Hematopoietic multipotent progenitor cell treated with erythropoietin and hydrocortisone succinate and interleukin-3 and kit ligand, for 8 days (in vitro differentiated cells): ENCODE measurements around the gene WNT2.
"Not testable (repeated sequence)": the region's sequence is repeated elsewhere in the genome, so short reads cannot be mapped to it uniquely, and the experiment has no call there.

Experiments
- DNase-seq: peaks from one replicate; pipeline ENCODE4 v3.0.0-alpha.2; 2015

The WNT2 gene

GRCh38 chr7:117302396-117302795 lies 20.5 kb downstream of the WNT2 start:
- no peak for DNase-seq

- not testable (repeated sequence) for DNase-seq
Observed at GRCh38 chr7:117300506-117300905, 22.4 kb downstream of the WNT2 start.

- DNase-seq, result no peak
Observed at GRCh38 chr7:117297606-117298005, 25.3 kb downstream of the WNT2 start.

- no peak for DNase-seq
Observed at GRCh38 chr7:117296066-117296465, 26.8 kb downstream of the WNT2 start.

- DNase-seq, result no peak
Observed at GRCh38 chr7:117285826-117286225, 37.0 kb downstream of the WNT2 start.

GRCh38 chr7:117284692-117285091 lies 38.2 kb downstream of the WNT2 start:
- no peak for DNase-seq

- DNase-seq, result no peak
Observed at GRCh38 chr7:117283779-117284178, 39.1 kb downstream of the WNT2 start.

GRCh38 chr7:117283371-117283770 lies 39.5 kb downstream of the WNT2 start:
- no peak for DNase-seq

GRCh38 chr7:117282239-117282812 lies 40.5 kb downstream of the WNT2 start:
- no peak for DNase-seq

- DNase-seq, result peak; percentile 10
Observed at GRCh38 chr7:117281562-117281961, 41.3 kb downstream of the WNT2 start.

GRCh38 chr7:117279931-117280557 lies 42.8 kb downstream of the WNT2 start:
- DNase-seq, result no peak

- DNase-seq, result no peak
Observed at GRCh38 chr7:117279203-117279602, 43.7 kb downstream of the WNT2 start.

- DNase-seq, result no peak
Observed at GRCh38 chr7:117278040-117278439, 44.8 kb downstream of the WNT2 start.

GRCh38 chr7:117277576-117277975 lies 45.3 kb downstream of the WNT2 start:
- DNase-seq, result no peak

- no peak for DNase-seq
Observed at GRCh38 chr7:117274951-117275350, 47.9 kb downstream of the WNT2 start.

- no peak for DNase-seq
Observed at GRCh38 chr7:117273814-117274225, 49.0 kb downstream of the WNT2 start.

- DNase-seq, result no peak
Observed at GRCh38 chr7:117273325-117273724, 49.5 kb downstream of the WNT2 start.

- no peak for DNase-seq
Observed at GRCh38 chr7:117272017-117272759, 50.7 kb downstream of the WNT2 start.

GRCh38 chr7:117271566-117271965 lies 51.3 kb downstream of the WNT2 start:
- DNase-seq, result no peak

- DNase-seq, result no peak
Observed at GRCh38 chr7:117270371-117270770, 52.5 kb downstream of the WNT2 start.

- DNase-seq, result no peak
Observed at GRCh38 chr7:117269886-117270285, 53.0 kb downstream of the WNT2 start.

GRCh38 chr7:117269417-117269816 lies 53.4 kb downstream of the WNT2 start:
- no peak for DNase-seq

- DNase-seq, result no peak
Observed at GRCh38 chr7:117264716-117265115, 58.1 kb downstream of the WNT2 start.

- DNase-seq, result no peak
Observed at GRCh38 chr7:117262546-117262945, 60.3 kb downstream of the WNT2 start.
